ENCODE results near the gene FLNB.
"Not testable (repeated sequence)": the region's sequence is repeated elsewhere in the genome, so short reads cannot be mapped to it uniquely, and the experiment has no call there.

FLNB gene

GRCh38 chr3:58188921-58189451 lies 180.8 kb downstream of the FLNB start:
- DNase-seq: no peak

DNA sequence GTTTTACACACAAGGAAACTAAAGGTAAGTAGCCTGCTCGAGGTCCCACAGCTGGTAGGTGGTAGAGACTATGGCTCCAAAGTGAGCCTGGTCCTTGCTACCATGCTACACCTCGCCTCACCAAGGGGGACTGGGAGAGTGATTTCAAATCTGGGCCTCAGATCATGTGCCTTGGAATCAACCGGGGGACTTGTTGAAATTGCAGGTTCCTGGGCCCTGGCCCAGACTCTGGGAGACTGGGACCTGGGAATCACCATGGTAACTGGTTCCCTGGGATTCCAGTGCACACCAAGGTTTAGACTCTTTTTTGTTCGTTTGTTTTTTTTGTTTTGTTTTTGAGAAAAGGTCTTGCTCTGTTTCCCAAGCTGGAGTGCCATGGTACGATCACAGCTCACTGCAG lies 181.5 kb downstream of the FLNB start:
- no peak for DNase-seq

GRCh38 chr3:58190291-58190690 lies 182.1 kb downstream of the FLNB start:
- DNase-seq: no peak

DNA sequence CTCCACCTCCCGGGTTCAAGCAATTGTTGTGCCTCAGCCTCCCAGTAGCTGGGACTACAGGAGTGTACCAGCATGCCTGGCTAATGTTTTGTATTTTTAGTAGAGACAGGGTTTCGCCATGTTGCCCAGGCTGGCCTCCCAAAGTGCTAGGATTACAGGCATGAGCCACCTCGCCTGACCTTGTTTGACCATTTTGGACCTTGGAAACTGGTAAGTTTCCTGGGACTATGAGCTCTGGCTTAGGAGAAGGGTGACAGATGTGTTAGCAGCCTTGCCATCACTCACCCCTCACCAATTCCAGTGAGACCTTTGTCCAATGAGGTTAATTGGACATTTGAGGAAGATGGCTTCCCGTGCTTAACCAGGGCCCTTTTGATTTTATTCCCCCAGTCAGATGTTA lies 182.7 kb downstream of the FLNB start:
- no peak for DNase-seq

GRCh38 chr3:58191361-58191991 lies 183.3 kb downstream of the FLNB start:
- DNase-seq: no peak

DNA sequence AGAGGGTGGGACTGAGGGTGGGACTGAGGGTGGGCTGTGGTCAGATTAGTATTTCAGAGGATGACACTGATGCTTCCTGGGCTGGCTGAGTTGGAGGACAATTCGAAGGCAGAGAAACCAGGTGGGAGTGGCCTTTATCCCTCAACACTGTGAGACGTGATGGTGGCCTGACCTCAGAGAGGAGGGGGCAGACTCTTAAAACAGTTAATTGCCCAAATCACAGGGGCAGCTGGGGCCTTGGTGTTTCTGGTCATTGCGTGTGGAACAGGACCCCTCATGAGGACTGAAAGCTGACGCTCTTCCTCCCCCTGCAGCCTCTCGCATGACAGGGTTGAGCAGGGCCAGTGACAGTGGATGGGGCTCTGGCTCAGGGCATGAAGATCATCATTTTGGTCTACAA lies 183.8 kb downstream of the FLNB start:
- no peak for DNase-seq

GRCh38 chr3:58193682-58194407 lies 185.6 kb downstream of the FLNB start:
- DNase-seq: no peak

GRCh38 chr3:58197588-58197987 lies 189.4 kb downstream of the FLNB start:
- no peak for DNase-seq

DNA sequence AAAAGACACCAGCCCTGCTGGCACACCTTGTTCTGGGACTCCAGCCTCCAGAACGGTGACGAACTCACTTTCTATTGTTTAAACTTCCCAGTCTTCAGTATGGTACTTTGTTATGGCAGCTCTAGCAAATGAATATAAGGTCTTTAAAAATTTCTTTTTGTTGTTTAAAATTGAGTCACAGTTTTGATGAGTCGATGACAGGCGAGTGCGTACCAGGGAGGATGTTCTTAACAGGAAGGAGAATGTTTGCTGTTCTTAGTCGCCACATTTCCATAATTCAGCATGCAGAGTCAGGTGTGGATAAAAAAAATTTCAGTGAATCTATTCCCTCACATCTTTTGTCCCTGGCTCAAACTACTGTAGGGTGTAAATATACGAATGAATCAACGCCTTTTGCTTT lies 190.1 kb downstream of the FLNB start:
- no peak for DNase-seq

DNA sequence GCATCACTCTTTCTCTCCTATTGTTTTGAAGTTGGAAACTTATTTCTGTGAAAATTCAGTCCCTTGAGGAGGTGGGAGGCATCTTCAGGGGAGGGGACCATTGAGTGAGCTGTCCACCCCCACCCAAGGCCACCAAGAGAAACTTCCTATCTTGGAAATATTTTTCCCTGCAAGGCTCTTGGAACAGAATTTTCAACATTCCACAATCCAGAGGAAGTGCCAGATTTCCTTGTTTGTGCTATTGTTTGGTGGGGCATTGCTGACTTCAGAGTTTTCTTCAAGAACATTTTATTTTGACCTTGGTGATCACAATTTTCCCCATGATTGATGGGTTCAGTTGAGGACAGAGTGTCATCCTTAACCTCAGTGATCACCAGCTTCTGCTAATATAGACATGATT lies 190.6 kb downstream of the FLNB start:
- DNase-seq: no peak

DNA sequence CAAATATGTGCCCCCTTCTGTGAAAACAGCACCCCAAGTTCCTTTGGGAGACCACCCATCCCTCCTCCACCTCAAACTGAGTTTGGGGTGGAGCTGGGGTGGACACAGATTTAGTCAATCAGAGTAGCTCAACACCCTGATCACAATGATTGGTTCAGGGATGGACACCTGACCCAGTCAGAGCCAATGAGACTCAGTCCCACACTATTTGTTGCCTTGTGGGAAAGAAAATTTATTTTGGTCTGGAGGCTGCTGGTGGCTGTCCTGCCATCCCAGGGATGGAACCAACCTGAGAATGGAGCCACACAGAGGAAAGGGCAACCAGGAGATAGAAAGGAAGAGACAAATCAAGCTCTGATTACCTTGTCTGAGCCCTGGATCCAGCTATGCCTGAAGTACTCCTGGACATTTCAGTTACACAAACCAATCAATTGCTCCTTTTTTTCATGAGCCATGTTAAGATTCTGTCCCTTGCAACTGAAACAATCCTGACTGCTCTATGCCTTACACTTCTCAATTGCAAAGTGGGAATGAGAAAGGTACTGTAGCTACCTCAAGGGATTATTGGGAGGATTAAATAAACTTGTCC lies 192.0 kb downstream of the FLNB start:
- DNase-seq: no peak

DNA sequence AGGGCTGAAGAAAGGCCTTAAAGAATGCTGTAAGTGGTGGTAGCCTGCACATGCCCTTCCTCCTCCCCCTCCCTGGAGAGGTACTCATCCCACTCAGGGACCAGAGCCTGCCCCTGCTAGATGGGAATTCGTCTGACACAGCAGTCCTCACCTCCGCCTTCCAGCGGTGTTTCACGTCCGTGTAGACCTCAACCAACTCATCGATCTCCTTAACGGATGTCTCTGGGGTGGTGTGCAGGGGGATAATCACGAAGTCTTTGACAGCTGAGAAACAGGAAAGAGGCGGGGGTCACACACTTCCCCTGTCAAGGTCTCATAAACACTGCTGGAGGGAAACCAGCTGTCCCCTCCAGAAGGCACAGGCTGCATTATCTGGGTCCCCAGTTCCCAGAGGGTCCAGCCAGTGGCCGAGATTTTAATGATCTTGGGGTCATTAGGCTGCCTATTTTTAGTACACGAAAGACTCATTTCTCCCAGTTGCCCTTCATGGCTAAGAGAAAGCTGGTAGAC lies 192.7 kb downstream of the FLNB start:
- no peak for DNase-seq

- not testable (repeated sequence) for DNase-seq
These were observed 193.2 kb downstream of the FLNB start for GRCh38 chr3:58201451-58201850.

- DNase-seq: no peak
These were observed 194.7 kb downstream of the FLNB start for GRCh38 chr3:58202917-58203360.

- no peak for DNase-seq
These were observed 195.3 kb downstream of the FLNB start for GRCh38 chr3:58203541-58203940.

GRCh38 chr3:58204720-58205119 lies 196.5 kb downstream of the FLNB start:
- no peak for DNase-seq

- no peak for DNase-seq
These were observed 197.8 kb downstream of the FLNB start for GRCh38 chr3:58205981-58206380.

DNA sequence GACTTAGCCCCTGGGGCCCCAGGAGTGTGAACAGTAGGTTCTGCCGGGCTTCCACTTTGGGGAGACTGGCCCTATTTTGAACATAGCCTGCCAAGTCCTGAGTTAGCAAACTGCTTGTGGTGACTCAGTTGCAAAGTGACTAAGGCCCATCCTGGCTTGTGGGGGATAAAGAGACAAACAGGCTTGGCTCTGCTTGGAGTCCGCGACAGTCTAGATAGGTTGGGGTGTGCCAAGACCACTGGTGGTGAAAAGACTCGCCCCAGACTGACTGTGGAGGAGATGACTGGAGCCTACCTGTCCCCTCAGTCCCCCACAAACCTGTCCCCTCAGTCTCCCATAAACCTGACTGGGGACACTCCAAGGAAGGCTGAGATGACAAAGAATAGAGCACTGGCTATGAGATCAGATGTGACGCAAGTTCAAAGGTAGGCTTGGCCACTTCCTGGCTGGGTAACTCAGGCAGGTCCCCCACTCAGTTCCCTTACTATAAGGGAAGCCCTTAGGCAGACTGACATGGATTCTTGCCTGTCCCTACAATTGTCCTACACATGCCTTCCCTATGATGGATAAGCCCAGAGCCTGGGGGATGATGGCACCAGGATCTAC lies 198.3 kb downstream of the FLNB start:
- peak; percentile 3 for DNase-seq

DNA sequence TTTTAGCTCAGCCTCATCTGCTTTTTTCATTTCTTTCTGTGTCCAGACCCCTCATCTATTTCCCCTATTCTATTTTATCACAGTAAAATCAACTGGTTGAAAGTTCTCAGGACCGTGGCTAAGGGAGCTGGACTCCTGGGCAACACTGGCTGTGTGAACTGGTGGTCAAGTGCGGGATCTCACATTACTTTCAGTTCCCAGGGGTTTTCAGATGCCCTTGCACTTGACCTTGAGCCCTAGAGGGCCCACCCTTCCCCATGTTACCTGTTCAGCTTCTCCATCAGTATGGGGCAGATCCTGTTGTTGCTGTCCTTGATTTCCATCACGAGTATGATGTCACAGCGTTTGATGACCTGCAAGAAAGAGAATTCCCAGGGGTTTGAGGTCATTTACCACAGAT lies 199.7 kb downstream of the FLNB start:
- no peak for DNase-seq

DNA sequence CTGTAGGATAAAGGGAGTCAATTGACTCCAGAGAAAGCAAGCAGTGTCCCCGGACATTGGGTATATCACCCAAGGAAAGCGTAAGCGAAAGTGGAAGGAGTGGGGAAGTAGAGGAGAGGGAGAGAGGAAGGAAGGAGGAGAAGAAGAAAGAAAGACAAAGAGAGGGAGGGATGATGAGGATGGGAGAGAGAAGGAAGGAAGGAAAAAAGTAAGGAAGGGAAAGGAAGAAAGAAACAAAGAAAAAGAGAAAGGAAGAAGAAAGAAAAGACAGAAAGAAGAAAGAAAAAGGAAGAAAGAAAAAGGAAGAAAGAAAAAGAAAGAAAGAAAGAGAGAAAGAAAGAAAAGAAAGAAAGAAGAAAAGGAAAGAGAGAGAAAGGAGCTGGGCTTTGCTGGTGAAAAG lies 201.7 kb downstream of the FLNB start:
- no peak for DNase-seq

DNA sequence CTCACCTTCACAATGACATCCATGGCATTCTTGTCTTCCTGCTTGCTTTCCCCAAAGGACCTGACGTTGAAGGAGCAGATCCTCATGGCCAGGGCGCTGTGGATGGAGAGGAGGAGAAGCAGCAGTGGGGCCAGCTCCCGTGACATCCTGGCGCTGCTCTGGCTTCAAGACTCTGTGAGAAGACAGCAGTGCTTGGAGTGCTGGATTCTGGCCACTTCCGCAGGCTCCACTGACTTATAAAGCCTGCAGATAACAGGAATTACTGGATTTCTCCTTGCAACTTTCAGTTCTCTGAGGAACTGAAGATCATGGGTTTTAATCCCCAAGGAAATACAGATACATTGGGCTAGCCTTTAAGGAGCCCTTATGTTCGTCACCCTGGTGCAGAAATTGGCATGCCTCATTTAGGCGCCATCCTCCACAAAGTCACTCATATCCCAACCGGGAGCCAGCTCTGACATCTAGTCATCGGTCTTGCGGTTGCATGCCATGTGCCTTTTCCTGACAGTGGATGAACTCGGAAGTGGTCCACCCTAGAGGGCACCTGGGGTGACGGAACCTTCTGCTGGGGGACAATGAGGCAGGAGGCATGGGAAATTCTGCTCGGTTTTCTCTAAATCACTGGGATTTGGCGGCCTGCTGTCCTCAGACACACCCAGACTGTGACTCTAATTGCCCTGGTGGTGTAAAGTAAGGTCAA lies 202.7 kb downstream of the FLNB start, which contains the start of gene DNASE1L3:
TSS of gene DNASE1L3 (minus strand) at position 212 of the 700 bp plus-strand sequence. CDS start at position 146, 66 bp downstream.
- DNase-seq: no peak

DNA sequence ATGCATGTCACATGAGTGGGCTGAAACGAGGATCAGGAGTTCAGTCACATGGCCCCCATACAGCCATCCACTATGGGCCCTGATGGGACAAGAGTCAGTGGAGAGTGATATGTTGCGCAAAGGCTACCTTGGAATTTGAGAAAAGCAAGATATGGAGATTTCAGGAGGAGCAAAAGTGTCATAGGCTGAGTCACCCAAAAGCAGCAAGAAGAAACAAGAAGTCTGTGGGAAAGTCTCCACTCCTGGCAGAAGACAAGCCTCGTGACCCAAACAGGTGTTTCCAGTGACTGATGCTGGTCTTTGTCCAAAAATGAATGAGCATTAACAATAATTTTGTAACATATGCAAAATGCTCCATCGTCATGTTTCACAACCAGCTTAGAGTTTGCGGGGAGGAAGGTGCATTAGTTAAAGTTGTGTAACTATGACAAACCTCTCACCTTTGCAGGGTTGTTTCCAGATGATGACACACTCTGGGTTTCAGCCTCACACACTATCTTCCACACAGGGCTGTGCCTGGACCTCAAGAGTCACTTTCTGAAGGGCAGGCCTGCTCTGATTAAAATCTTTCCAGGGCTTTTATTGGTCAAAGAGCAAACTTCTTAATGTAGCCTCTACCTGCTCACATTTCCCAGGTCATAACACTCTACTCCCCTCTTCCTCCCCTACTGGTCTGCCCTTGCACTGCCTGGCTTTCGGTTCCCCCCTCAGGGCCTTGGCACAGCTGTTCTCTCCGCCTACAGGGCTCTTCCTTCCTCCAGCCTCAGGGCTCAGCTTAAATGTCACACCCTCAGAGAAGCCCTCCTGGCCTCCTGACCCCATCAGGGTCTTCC lies 206.5 kb downstream of the FLNB start:
- peak; percentile 25 for DNase-seq

Measured in stimulated activated naive CD4-positive, alpha-beta T cell treated with Interleukin-2 at 50 U/mL for 16 hours (primary cell).